IPS DF 4.7 (cell line): ENCODE measurements around the gene DTX3L.

ENCODE experiments used
- DNase-seq: peaks from one replicate; pipeline ENCODE4 v3.0.0-alpha.2; 2013; ENCODE audit warnings: low spot score; ENCODE audit errors: extremely low read depth

Gene DTX3L

GRCh38 chr3:122603056-122603455 is 38.9 kb downstream of the DTX3L start:
- DNase-seq = no peak

- DNase-seq = no peak
Observed at GRCh38 chr3:122606330-122606729, 42.2 kb downstream of the DTX3L start.

- no peak for DNase-seq
Observed at GRCh38 chr3:122608916-122609315, 44.8 kb downstream of the DTX3L start.

- no peak for DNase-seq
Observed at GRCh38 chr3:122609798-122610559, 45.8 kb downstream of the DTX3L start.

- no peak for DNase-seq
Observed at GRCh38 chr3:122612696-122613095, 48.6 kb downstream of the DTX3L start.

GRCh38 chr3:122615303-122615702 is 51.2 kb downstream of the DTX3L start:
- DNase-seq = no peak

GRCh38 chr3:122618614-122619013 is 54.5 kb downstream of the DTX3L start:
- no peak for DNase-seq

GRCh38 chr3:122619040-122619439 is 54.9 kb downstream of the DTX3L start:
- no peak for DNase-seq

GRCh38 chr3:122620399-122620798 is 56.3 kb downstream of the DTX3L start:
- DNase-seq = no peak

- no peak for DNase-seq
Observed at GRCh38 chr3:122621112-122621511, 57.0 kb downstream of the DTX3L start.

- DNase-seq = no peak
Observed at GRCh38 chr3:122623031-122623829, 59.1 kb downstream of the DTX3L start.
